ENCODE measurements around the gene LRRC61. TPM values are rescaled to one million over a fixed set of nuclear protein-coding genes. Genes with fewer than 3 reads are reported as not detected.
A peak's percentile ranks its signal among the peaks of the same experiment; 100 is the strongest.

Gene LRRC61
- total RNA-seq, 1 experiment from 2014 or later: 35.8 TPM

DNA sequence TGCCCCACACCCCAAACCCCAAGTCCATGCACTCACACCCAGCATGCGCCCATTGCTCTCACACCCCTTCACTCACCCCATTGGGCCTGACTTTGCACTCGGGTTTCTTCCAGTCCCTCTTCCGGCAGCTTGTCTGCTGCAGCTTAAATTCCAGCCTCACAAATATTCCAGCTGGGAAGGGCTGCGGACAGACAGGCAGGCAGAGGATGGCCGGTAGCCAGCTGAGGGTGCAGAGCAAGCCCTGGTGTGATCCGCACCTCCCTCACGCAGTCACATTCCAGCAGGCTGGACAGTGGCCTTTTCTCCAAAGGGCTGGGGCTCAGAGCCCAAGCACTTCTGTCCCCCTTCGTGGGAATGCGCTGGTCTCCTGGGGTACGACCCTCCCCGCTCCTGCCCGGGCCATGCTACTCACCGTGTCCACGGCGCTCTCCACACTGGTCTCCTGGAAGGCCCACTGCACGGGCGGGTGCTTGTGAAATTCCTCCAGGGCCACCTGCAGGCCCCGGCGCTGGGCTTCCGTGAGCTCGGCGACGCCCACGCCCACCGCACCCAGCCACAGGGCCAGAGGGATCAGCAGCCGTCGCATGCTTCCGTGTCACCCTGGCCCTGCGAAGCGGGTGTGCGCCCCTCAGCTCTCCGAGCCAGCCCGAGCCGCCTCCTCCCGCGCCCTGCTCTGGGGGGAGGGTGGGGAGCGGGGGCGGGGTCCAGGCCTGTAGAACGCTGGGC lies 17.0 kb downstream of the LRRC61 start:
- Mint-ChIP-seq H3K4me3 (ENCODE audit: unreplicated experiment) (no peak overlapping the region), H3K36me3 (ENCODE audit: insufficient read depth, unreplicated experiment) (peaks cover 8% of the 10 kb centered on the region), H3K9me3 (ENCODE audit: unreplicated experiment) (no peaks in the 10 kb centered on the region), H3K27me3 (ENCODE audit: insufficient read depth, unreplicated experiment) (no peaks in the 10 kb centered on the region), H3K27ac (ENCODE audit: unreplicated experiment) (peak overlapping the region; percentile 15), H3K4me1 (ENCODE audit: low read depth, unreplicated experiment) (no peaks in the 10 kb centered on the region)
- intact Hi-C loops (cut with micrococcal nuclease; ENCODE audit: unreplicated experiment): no loop called here
- TF ChIP-seq, protein P1, sequence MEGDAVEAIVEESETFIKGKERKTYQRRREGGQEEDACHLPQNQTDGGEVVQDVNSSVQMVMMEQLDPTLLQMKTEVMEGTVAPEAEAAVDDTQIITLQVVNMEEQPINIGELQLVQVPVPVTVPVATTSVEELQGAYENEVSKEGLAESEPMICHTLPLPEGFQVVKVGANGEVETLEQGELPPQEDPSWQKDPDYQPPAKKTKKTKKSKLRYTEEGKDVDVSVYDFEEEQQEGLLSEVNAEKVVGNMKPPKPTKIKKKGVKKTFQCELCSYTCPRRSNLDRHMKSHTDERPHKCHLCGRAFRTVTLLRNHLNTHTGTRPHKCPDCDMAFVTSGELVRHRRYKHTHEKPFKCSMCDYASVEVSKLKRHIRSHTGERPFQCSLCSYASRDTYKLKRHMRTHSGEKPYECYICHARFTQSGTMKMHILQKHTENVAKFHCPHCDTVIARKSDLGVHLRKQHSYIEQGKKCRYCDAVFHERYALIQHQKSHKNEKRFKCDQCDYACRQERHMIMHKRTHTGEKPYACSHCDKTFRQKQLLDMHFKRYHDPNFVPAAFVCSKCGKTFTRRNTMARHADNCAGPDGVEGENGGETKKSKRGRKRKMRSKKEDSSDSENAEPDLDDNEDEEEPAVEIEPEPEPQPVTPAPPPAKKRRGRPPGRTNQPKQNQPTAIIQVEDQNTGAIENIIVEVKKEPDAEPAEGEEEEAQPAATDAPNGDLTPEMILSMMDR (IDR thresholded peaks at IDR 0.05; ENCODE audit: insufficient read depth in 1 of 2, low read depth in 1 of 2, low read length in 1 of 2, severe bottlenecking in 1 of 2, unreplicated experiment in 1 of 2): no peak
- no peaks in the 10 kb centered on the region for H3K27me3 ChIP-seq (replicated peaks; ENCODE audit: control insufficient read depth, insufficient read depth, low read length)
- POLR2A ChIA-PET: no interaction called here
- CTCF ChIA-PET: no interaction called here
- no peaks in the 10 kb centered on the region for H3K4me1 ChIP-seq
- H3K4me3 ChIP-seq (ENCODE audit: low read depth, low read length): no peak overlapping the region
- no TSS peak for BruUV-seq (replicated peaks)
- H3K9me3 ChIP-seq: 0 out of 2 replicates have a peak, but pooled peaks cover 6% of the 10 kb centered on the region
- DNase-seq: no peak
- no peaks in the 10 kb centered on the region for H3K36me3 ChIP-seq (ENCODE audit: control insufficient read depth, insufficient read depth, low read length)

DNA sequence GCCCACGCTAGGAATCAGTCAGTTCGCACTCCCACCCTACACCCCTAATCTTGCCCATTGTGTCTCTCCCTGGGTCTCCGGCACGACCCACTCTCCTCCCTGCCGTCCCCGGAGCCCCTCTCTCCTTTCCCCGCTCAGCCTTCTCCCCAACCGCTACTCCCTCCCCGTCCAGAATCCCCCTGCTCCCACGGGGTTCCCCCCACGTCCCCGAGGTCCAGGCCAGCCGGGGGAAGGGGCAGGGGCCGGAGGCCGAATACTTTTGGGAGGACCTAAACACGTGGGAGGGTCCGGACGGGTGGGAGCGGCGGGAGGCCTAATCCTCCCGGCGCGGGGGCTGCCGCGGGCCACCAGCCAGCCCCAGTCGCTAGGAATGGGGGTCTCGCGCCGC lies 17.7 kb downstream of the LRRC61 start:
- no TSS peak for BruUV-seq (replicated peaks)
- Histone ChIP-seq H3K4me1 (no peaks in the 10 kb centered on the region), H3K36me3 (ENCODE audit: control insufficient read depth, insufficient read depth, low read length) (no peaks in the 10 kb centered on the region), H3K9me3 (0 out of 2 replicates have a peak, but pooled peaks cover 6% of the 10 kb centered on the region), H3K27me3 (replicated peaks; ENCODE audit: control insufficient read depth, insufficient read depth, low read length) (no peaks in the 10 kb centered on the region), H3K4me3 (ENCODE audit: low read depth, low read length) (no peak overlapping the region)
- POLR2A ChIA-PET: no interaction called here
- intact Hi-C loops (cut with micrococcal nuclease; ENCODE audit: unreplicated experiment): no loop called here
- Mint-ChIP-seq H3K9me3 (ENCODE audit: unreplicated experiment) (no peaks in the 10 kb centered on the region), H3K36me3 (ENCODE audit: insufficient read depth, unreplicated experiment) (peaks cover 8% of the 10 kb centered on the region), H3K27ac (ENCODE audit: unreplicated experiment) (no peak overlapping the region), H3K4me3 (ENCODE audit: unreplicated experiment) (no peak overlapping the region), H3K27me3 (ENCODE audit: insufficient read depth, unreplicated experiment) (no peaks in the 10 kb centered on the region), H3K4me1 (ENCODE audit: low read depth, unreplicated experiment) (no peaks in the 10 kb centered on the region)
- no peak for DNase-seq
- TF ChIP-seq, protein P1 (IDR thresholded peaks at IDR 0.05; ENCODE audit: insufficient read depth in 1 of 2, low read depth in 1 of 2, low read length in 1 of 2, severe bottlenecking in 1 of 2, unreplicated experiment in 1 of 2): no peak
- CTCF ChIA-PET: no interaction called here

DNA sequence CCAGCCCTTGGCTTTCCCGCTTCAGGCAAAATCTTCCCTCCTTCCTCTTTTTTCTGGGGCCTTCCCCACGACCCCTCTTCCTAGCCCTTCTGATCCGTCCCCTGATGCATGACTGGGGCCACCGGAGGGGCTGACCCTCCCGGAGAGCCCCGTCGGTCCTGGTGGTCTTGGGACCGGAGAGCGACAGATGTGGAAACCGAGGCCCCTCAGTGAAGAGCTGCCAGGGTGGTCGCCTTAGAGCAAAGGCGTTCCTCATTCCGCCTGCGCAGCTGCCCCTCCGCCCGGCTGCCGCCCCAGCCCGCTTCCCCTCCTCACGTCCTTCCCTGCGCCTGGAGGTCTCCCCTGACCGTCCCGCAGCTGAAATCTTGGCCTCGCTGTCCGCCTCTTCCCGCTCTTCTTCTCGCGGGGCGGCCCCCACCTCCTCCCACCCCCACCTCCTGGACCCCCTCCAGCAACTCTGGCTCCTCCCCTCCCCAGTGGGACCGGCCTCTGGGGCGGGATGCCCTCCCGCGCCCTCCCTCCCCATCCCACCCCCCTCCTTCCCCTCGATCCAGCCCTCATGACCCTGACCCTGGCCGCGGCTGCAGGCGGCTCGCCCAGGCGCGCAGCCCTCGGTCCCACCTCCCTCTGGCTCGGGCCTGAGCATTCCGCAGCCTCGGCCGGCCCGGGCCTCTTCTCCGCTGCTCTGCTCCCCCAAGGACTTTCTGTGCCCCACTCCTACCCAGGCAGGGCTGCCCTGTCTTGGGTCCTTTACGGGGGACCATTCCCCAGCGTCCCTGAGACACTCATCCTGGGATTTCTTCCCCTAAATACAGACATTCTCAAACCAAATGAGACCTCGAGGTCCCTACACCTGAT lies 18.3 kb downstream of the LRRC61 start, which contains the start of gene RARRES2:
Gene RARRES2 (minus strand): TSS at position 367 of the 858 bp plus-strand sequence. CDS start 1,020 bp downstream, outside the sequence.
- BruUV-seq (replicated peaks): no TSS peak

More for the DNA sequence above, 18.3 kb downstream of the LRRC61 start, which contains the start of gene RARRES2:
- H3K27me3 Mint-ChIP-seq (ENCODE audit: insufficient read depth, unreplicated experiment): peaks cover 3% of the 10 kb centered on the region
- H3K4me3 Mint-ChIP-seq (ENCODE audit: unreplicated experiment): no peak within 1 kb of the TSS
- intact Hi-C loops (cut with micrococcal nuclease; ENCODE audit: unreplicated experiment): no loop called here
- Histone ChIP-seq H3K27me3 (replicated peaks; ENCODE audit: control insufficient read depth, insufficient read depth, low read length) (no peaks in the 10 kb centered on the region), H3K36me3 (ENCODE audit: control insufficient read depth, insufficient read depth, low read length) (no peaks in the 10 kb centered on the region), H3K4me1 (no peaks in the 10 kb centered on the region), H3K4me3 (ENCODE audit: low read depth, low read length) (no peak within 1 kb of the TSS), H3K9me3 (0 out of 2 replicates have a peak, but pooled peaks cover 6% of the 10 kb centered on the region)
- POLR2A ChIA-PET: no interaction called here
- no peak for DNase-seq
- CTCF ChIA-PET: no interaction called here
- no peak within 1 kb of the TSS for H3K27ac Mint-ChIP-seq (ENCODE audit: unreplicated experiment)
- H3K4me1 Mint-ChIP-seq (ENCODE audit: low read depth, unreplicated experiment): no peaks in the 10 kb centered on the region
- TF ChIP-seq, protein P1 (IDR thresholded peaks at IDR 0.05; ENCODE audit: insufficient read depth in 1 of 2, low read depth in 1 of 2, low read length in 1 of 2, severe bottlenecking in 1 of 2, unreplicated experiment in 1 of 2): no peak
- peaks cover 8% of the 10 kb centered on the region for H3K36me3 Mint-ChIP-seq (ENCODE audit: insufficient read depth, unreplicated experiment)
- H3K9me3 Mint-ChIP-seq (ENCODE audit: unreplicated experiment): no peaks in the 10 kb centered on the region

All from Caco-2 (cell line).